Adrenal gland (tissue), 12 donors: ENCODE results near the gene CACYBP. TPM values are rescaled to one million over a fixed set of nuclear protein-coding genes. Genes with fewer than 3 reads are reported as not detected.

ENCODE experiments used
- DNase-seq, 7 donors: peaks; one replicate each; pipeline ENCODE4 v3.0.0-alpha.2; 2019 to 2020
- H3K27ac ChIP-seq, 5 donors: fragments of 200-600 bp; sonication (generic) in 4 of 5; 1 replicate in 3 of 5; 2 replicates in 2 of 5; pipeline versions ENCODE4 v1.5.1 to v1.8.0; 2016 to 2020; ENCODE audit warnings: mild to moderate bottlenecking in 1 of 5
- H3K27me3 ChIP-seq: fragments of 200-600 bp; 2 replicates; pipeline ENCODE4 v1.8.0; 2021
- H3K36me3 ChIP-seq, 2 donors: fragments of 200-600 bp; replicated peaks in 1 of 2; 1 replicate in 1 of 2; 2 replicates in 1 of 2; pipeline versions ENCODE4 v1.5.1 to v1.8.0; 2018 to 2022
- H3K4me1 ChIP-seq, 2 donors: fragments of 200-600 bp; replicated peaks in 1 of 2; 1 replicate in 1 of 2; 2 replicates in 1 of 2; pipeline versions ENCODE4 v1.5.1 to v1.8.0; 2018 to 2021
- H3K4me3 ChIP-seq, 4 donors: fragments of 200-600 bp; sonication (generic) in 3 of 4; one replicate each; pipeline ENCODE4 v1.5.1; 2016 to 2018
- H3K9me3 ChIP-seq, 3 donors: fragments of 200-600 bp; sonication (generic) in 1 of 3; replicated peaks in 1 of 3; 1 replicate in 2 of 3; 2 replicates in 1 of 3; pipeline versions ENCODE4 v1.5.1 to v1.8.0; 2016 to 2021
- POLR2A ChIP-seq, 2 donors: fragments of 450-650 bp; IDR thresholded peaks; one replicate each; pipeline ENCODE4 v1.6.1; 2017; ENCODE audit warnings: antibody characterized with exemption in 2 of 2, mild to moderate bottlenecking in 2 of 2, moderate library complexity in 1 of 2
- WGBS, 4 donors: extraction: QIAGEN DNeasy Blood & Tissue Kit in 2 of 4; methylation state at CpG; one replicate each; pipeline versions ENCODE4 v1.1.5 to v1.1.7; 2013 to 2017; 5-methylcytosine and 5-hydroxymethylcytosine counted together
- intact Hi-C, 2 donors: fragments of 100-400 bp; cut with DNase I; formaldehyde crosslinking; loops; one replicate each; pipeline versions ENCODE4 v1.14.1 to v1.15.0; 2022 to 2023
- polyA plus RNA-seq, 3 donors: library from polyadenylated mRNA; stranded (reverse); fragments of 200-250 nt in 2 of 3; fragments of 350-450 nt in 1 of 3; fragmentation: Illumina TruSeq in 1 of 3; extraction: RNeasy Lipid Tissue Mini Kit (QIAGEN cat#74804) in 1 of 3; gene quantifications; one replicate each; pipeline ENCODE4 v1.2.3, GENCODE V29; 2013 to 2014
- total RNA-seq, 9 donors: library from RNA; depleted of rRNA in 4 of 9; stranded (reverse); fragments of >200 nt in 4 of 9; fragments of 120-200 nt in 1 of 9; fragmentation: NEBNext Ultra II Directional in 1 of 9; extraction: Animal tissue kit (Norgen Biotek cat#: 25700) in 1 of 9; gene quantifications; one replicate each; pipeline versions ENCODE4 v1.1.0 to v1.2.4, GENCODE V29; 2013 to 2023
- TF ChIP-seq, protein P1 (sequence below), 6 experiments: fragments of 450-650 bp in 4 of 6; fragments of 200-600 bp in 2 of 6; sonication (generic) in 1 of 6; IDR thresholded peaks; 1 replicate in 5 of 6; 2 replicates in 1 of 6; pipeline versions ENCODE4 v1.5.1 to v1.8.0; 2016 to 2021; ENCODE audit warnings: antibody characterized with exemption in 6 of 6, mild to moderate bottlenecking in 2 of 6, moderate library complexity in 1 of 6
- donor health status: healthy with polysubstance abuse.
- donor health status: Bipolar disorder and iron deficiency.
- donor health status: DM: yes; HTN: yes; CAD: no.
- donor health status: DM: no; HTN: no; CAD: no.
- donor health status: DM: no; HTN: no; CAD: no.
- donor health status: DM: yes; HTN: yes; CAD: no.

CACYBP gene
- total and polyA plus RNA-seq, 12 donors, result 18.7 to 244 (median 60.0) TPM

DNA sequence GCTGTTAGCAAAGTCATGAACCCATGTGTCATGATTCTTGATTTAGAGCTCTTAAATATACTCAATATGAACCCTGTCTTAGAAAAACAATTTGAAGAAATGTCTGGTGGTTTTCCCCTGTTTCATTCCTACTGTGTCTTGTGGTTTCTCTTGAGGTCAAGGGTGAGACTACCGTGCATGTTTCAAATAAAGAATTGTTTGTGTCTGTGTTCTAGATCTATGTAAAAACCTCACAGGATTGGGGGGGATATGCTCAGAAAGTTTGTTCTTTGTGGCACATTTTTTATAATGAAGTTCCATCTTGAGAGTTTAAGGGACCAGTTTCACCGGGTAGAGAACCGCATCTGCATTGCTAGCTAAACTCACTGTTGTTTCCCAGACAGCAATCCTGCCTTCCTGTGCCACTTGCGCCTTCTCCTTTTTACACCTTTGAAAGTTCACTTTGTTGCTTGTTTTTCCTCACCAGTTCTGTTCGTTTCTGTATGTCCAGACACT is 30.9 kb upstream of the CACYBP start:
- no peaks in the 10 kb centered on the region for H3K9me3 ChIP-seq
- H3K36me3 ChIP-seq, result no peaks in the 10 kb centered on the region
- no peak for DNase-seq
- peak overlapping the region in 3 of 5 donors; percentile 7 to 63 (median 13) for H3K27ac ChIP-seq
- WGBS, 4 donors, result 68 to 77% (median 69%) methylated on average over 5 of the region's 5 CpGs
- no peaks in the 10 kb centered on the region for H3K27me3 ChIP-seq
- peaks cover 26 to 45% of the 10 kb centered on the region in 2 donors for H3K4me1 ChIP-seq
- TF ChIP-seq, protein P1, sequence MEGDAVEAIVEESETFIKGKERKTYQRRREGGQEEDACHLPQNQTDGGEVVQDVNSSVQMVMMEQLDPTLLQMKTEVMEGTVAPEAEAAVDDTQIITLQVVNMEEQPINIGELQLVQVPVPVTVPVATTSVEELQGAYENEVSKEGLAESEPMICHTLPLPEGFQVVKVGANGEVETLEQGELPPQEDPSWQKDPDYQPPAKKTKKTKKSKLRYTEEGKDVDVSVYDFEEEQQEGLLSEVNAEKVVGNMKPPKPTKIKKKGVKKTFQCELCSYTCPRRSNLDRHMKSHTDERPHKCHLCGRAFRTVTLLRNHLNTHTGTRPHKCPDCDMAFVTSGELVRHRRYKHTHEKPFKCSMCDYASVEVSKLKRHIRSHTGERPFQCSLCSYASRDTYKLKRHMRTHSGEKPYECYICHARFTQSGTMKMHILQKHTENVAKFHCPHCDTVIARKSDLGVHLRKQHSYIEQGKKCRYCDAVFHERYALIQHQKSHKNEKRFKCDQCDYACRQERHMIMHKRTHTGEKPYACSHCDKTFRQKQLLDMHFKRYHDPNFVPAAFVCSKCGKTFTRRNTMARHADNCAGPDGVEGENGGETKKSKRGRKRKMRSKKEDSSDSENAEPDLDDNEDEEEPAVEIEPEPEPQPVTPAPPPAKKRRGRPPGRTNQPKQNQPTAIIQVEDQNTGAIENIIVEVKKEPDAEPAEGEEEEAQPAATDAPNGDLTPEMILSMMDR (IDR thresholded peaks at IDR 0.05), result no peak
- TF ChIP-seq POLR2A (IDR thresholded peaks at IDR 0.05), result no peak
- intact Hi-C loops, result no loop called here
- no peak overlapping the region for H3K4me3 ChIP-seq

DNA sequence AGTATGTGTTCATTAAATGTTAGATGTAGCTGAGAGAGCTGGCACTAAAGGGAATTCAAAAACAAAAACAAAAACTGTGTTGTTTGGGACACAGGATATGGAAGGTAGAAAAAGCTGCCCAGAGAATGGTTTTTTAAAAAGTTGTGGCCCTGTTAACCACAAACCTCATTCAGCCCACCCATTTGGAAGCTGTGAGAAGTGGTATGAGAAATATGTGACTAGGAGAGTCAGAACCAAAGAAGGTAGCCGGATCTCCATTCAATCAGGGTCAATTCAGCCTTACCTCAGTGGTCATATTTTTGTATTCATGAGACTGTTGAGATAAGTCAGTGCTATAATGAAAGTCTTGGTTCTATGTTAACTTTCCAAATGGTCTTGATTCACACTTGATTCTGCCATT is 29.8 kb upstream of the CACYBP start:
- Histone ChIP-seq H3K27me3 (no peaks in the 10 kb centered on the region), H3K36me3 (no peaks in the 10 kb centered on the region), H3K4me1 (peaks cover 15 to 33% of the 10 kb centered on the region in 2 donors), H3K9me3 (no peaks in the 10 kb centered on the region), H3K4me3 (no peak overlapping the region), H3K27ac (no peak overlapping the region)
- no peak for TF ChIP-seq POLR2A (IDR thresholded peaks at IDR 0.05)
- TF ChIP-seq, protein P1 (IDR thresholded peaks at IDR 0.05), result no peak
- WGBS, 4 donors, result 92 to 100% (median 98%) methylated on average over 1 of the region's 1 CpG
- DNase-seq, result no peak
- intact Hi-C loops, result no loop called here

DNA sequence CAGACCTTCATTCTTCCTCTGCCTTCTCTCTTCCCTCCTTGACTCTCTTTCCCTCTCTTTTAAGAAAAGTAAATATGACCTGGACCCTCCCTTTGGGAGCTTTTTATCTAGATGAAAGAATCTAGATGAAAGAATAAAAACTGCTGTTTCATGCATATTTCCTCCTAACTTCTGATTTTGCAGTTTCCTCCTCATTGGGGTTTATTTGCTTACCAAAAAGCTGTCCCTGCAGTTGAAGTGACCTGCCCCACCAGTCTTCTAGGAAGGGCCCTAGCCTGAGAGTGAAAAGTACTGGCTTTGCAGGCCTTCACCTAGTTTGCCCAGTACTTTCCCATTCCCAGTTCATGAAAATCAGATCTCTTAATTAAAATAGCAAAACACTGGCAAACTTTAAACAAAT is 28.3 kb upstream of the CACYBP start:
- Histone ChIP-seq H3K36me3 (no peaks in the 10 kb centered on the region), H3K4me1 (peaks cover 5 to 21% of the 10 kb centered on the region in 2 donors), H3K27ac (peak overlapping the region in 1 of 5 donors; percentile 7), H3K9me3 (no peaks in the 10 kb centered on the region), H3K4me3 (no peak overlapping the region), H3K27me3 (no peaks in the 10 kb centered on the region)
- intact Hi-C loops, result no loop called here
- no peak for TF ChIP-seq POLR2A (IDR thresholded peaks at IDR 0.05)
- TF ChIP-seq, protein P1 (IDR thresholded peaks at IDR 0.05), result no peak
- DNase-seq, result no peak

DNA sequence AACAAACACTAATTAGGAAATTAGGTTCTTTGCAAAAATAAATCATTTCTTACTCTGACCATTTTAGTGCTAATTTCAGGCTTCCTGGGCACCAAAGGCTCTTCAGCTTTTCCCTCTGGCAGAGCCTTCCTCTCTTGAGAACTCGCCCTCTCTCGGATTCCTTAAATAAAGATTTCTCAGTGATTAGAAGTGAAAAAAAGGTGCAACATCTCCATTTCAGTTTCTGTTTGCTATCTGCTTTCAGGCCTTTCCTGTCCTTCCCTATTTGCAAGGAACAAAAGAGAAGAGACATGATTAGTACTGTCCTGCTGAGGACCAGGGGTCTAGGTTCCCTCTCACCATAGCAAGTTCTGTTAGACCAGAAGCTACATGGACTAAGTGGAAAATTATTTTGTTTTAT is 27.8 kb upstream of the CACYBP start:
- Histone ChIP-seq H3K9me3 (no peaks in the 10 kb centered on the region), H3K36me3 (no peaks in the 10 kb centered on the region), H3K27ac (peak overlapping the region in 1 of 5 donors; percentile 7), H3K4me3 (no peak overlapping the region), H3K27me3 (no peaks in the 10 kb centered on the region), H3K4me1 (peaks cover 5 to 21% of the 10 kb centered on the region in 2 donors)
- intact Hi-C loops, result no loop called here
- DNase-seq, result no peak
- TF ChIP-seq, protein P1 (IDR thresholded peaks at IDR 0.05), result no peak
- TF ChIP-seq POLR2A (IDR thresholded peaks at IDR 0.05), result no peak
- WGBS, 4 donors, result 55 to 91% (median 72%) methylated on average over 2 of the region's 2 CpGs
